B cell (primary cell): ENCODE data around the gene TMEM185B. TPM values are rescaled to one million over a fixed set of nuclear protein-coding genes. Genes with fewer than 3 reads are reported as not detected.

Experiments
- ATAC-seq: fragments of 200-7000 bp; cut with Tn5 transposase; one replicate; pipeline ENCODE4 v1.10.0; 2021; ENCODE audit warnings: low read depth, mild to moderate bottlenecking, moderate number of reproducible peaks, moderate library complexity
- CTCF ChIA-PET: fragments of 350-600 bp; sonication (Branson Sonifier 250); formaldehyde crosslinking; loops from one replicate; lab custom pipeline; 2021; ENCODE audit warnings: antibody characterized with exemption, inconsistent platforms; lab: Charles Lee
- POLR2A ChIA-PET: fragments of 350-600 bp; sonication (Branson Sonifier 250); formaldehyde crosslinking; loops from one replicate; lab custom pipeline; 2021; ENCODE audit warnings: antibody characterized with exemption; lab: Charles Lee
- DNase-seq: peaks from one replicate; pipeline ENCODE4 v3.0.0; 2013
- H2AFZ ChIP-seq: 2 replicates; pipeline ENCODE4 v1.6.1; 2012; ENCODE audit warnings: mild to moderate bottlenecking, low read depth, low read length; ENCODE audit not compliant: insufficient read depth, poor library complexity, severe bottlenecking
- H3K27ac ChIP-seq, 2 donors: 1 replicate in 1 of 2; 2 replicates in 1 of 2; pipeline ENCODE4 v1.5.1; 2012 to 2013; ENCODE audit warnings: low read length in 2 of 2, mild to moderate bottlenecking in 2 of 2, moderate library complexity in 1 of 2
- H3K27me3 ChIP-seq, 4 experiments: fragments of 200-600 bp in 1 of 4; sonication (generic) in 1 of 4; replicated peaks in 1 of 4; 1 replicate in 2 of 4; 2 replicates in 2 of 4; pipeline versions ENCODE4 v1.6.1 to v1.7.0; 2013 to 2016; ENCODE audit warnings: low read length in 3 of 4, mild to moderate bottlenecking in 2 of 4, mixed read lengths in 1 of 4, moderate library complexity in 1 of 4; ENCODE audit not compliant: insufficient read depth in 4 of 4, control insufficient read depth in 3 of 4; ENCODE audit errors: control extremely low read depth in 1 of 4
- H3K36me3 ChIP-seq, 2 experiments: replicated peaks in 1 of 2; 1 replicate in 1 of 2; 2 replicates in 1 of 2; pipeline versions ENCODE4 v1.6.1 to v1.7.1; 2013; ENCODE audit warnings: low read length in 1 of 2; ENCODE audit not compliant: insufficient read depth in 2 of 2, control insufficient read depth in 1 of 2; ENCODE audit errors: control extremely low read depth in 1 of 2, extremely low read depth in 1 of 2
- H3K4me1 ChIP-seq, 2 donors: fragments of 200-600 bp in 1 of 2; sonication (generic) in 1 of 2; 1 replicate in 1 of 2; 2 replicates in 1 of 2; pipeline versions ENCODE4 v1.5.1 to v1.6.1; 2013 to 2017; ENCODE audit warnings: low read length in 2 of 2; ENCODE audit not compliant: control insufficient read depth in 2 of 2, insufficient read depth in 2 of 2
- H3K4me2 ChIP-seq: replicated peaks from 2 replicates; pipeline ENCODE3; 2012; ENCODE audit warnings: mild to moderate bottlenecking, low read depth, low read length; ENCODE audit not compliant: poor library complexity, severe bottlenecking
- H3K4me3 ChIP-seq, 5 experiments: fragments of 200-600 bp in 1 of 5; sonication (generic) in 1 of 5; 1 replicate in 3 of 5; 2 replicates in 2 of 5; pipeline versions ENCODE4 v1.5.1 to v1.7.0; 2011 to 2016; ENCODE audit warnings: low read length in 4 of 5, mild to moderate bottlenecking in 4 of 5, low read depth in 2 of 5, control low read depth in 1 of 5, moderate library complexity in 1 of 5; ENCODE audit not compliant: insufficient read depth in 1 of 5; ENCODE audit errors: control extremely low read depth in 1 of 5, extremely low read depth in 1 of 5
- H3K79me2 ChIP-seq: fragments of 200-600 bp; sonication (generic); one replicate; pipeline ENCODE4 v1.6.0; 2016; ENCODE audit warnings: low read length; ENCODE audit not compliant: control insufficient read depth, insufficient read depth
- H3K9ac ChIP-seq: fragments of 200-600 bp; sonication (generic); 2 replicates; pipeline ENCODE4 v1.6.1; 2017; ENCODE audit warnings: mild to moderate bottlenecking, low read length, moderate library complexity
- H3K9me3 ChIP-seq, 3 donors: one replicate each; pipeline versions ENCODE4 v1.6.1 to v1.7.1; 2013; ENCODE audit warnings: low read length in 2 of 3; ENCODE audit not compliant: control insufficient read depth in 2 of 3, insufficient read depth in 1 of 3; ENCODE audit errors: control extremely low read depth in 1 of 3
- H4K20me1 ChIP-seq: 2 replicates; pipeline ENCODE4 v1.6.0; 2012; ENCODE audit warnings: mild to moderate bottlenecking, low read length; ENCODE audit not compliant: insufficient read depth, control insufficient read depth, poor library complexity, severe bottlenecking
- H3K27ac Mint-ChIP-seq: one replicate; pipeline ENCODE4 v1.8.0; 2021; ENCODE audit warnings: mixed read lengths
- H3K27me3 Mint-ChIP-seq: one replicate; pipeline ENCODE4 v1.8.0; 2021; ENCODE audit warnings: mixed read lengths
- H3K4me1 Mint-ChIP-seq: one replicate; pipeline ENCODE4 v1.8.0; 2021; ENCODE audit warnings: mixed read lengths
- H3K4me3 Mint-ChIP-seq: one replicate; pipeline ENCODE4 v1.8.0; 2021; ENCODE audit warnings: mixed read lengths
- H3K9me3 Mint-ChIP-seq: one replicate; pipeline ENCODE4 v1.8.0; 2022; ENCODE audit warnings: mixed read lengths; ENCODE audit not compliant: insufficient read depth
- EZH2 ChIP-seq: IDR thresholded peaks from 2 replicates; pipeline ENCODE4 v1.6.1; 2012; ENCODE audit warnings: borderline replicate concordance, low read depth, mild to moderate bottlenecking, moderate library complexity, low read length; ENCODE audit not compliant: insufficient read depth, poor library complexity, severe bottlenecking
- WGBS: methylation state at CpG from one replicate; pipeline ENCODE4 v1.1.5; 2013; ENCODE audit warnings: missing lambda C conversion rate; ENCODE audit not compliant: insufficient coverage; 5-methylcytosine and 5-hydroxymethylcytosine counted together
- intact Hi-C: fragments of 100-400 bp; cut with micrococcal nuclease; formaldehyde crosslinking; loops from one replicate; pipeline ENCODE4 v1.10.0; 2022
- polyA plus RNA-seq: library from polyadenylated mRNA; depleted of rRNA; stranded (reverse); fragments of >200 nt; gene quantifications from 2 replicates; pipeline ENCODE4 v1.2.3, GENCODE V29; 2012
- total RNA-seq, 2 donors: library from RNA; stranded (reverse); fragments of 120-200 nt in 1 of 2; gene quantifications; 1 replicate in 1 of 2; 2 replicates in 1 of 2; pipeline versions ENCODE4 v1.2.3 to v1.2.4, GENCODE V29; 2013 to 2022
- TF ChIP-seq, protein P1 (sequence below): fragments of 200-600 bp; IDR thresholded peaks from one replicate; pipeline ENCODE4 v1.8.0; 2022; ENCODE audit warnings: antibody characterized with exemption, mild to moderate bottlenecking

TMEM185B gene
- total and polyA plus RNA-seq, 2 donors (not counting 1 experiment from before 2014, with no cell fraction given) = 29.6 to 36.4 TPM

DNA sequence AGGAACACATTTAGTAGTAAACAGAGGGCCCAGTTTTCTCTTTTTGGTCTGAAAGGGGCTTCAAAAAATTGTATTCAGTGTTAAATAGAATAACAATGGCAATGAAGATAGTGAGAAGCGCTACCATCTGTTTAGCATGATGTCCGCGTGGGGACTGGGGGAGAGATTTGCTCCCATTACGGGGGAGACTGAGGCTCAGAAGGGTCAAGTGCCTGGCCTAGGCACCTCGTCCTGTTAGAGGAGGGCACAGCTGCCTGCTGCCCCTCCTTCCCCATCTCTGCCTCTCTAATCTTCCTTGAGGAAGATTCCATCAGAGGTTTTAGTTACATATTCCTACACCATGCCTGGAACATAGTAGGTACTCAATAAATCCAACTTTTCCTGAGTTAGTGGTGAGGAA lies 10.1 kb upstream of the TMEM185B start:
- POLR2A ChIA-PET = interaction anchor here (0.7 to 2.4 kb wide), 3 partner anchors 17 to 221 kb away, joined by 3 to 13 read pairs (median 3); partner anchors contain the start of genes EPB41L5 and RALB

More for the DNA sequence above, 10.1 kb upstream of the TMEM185B start:
- Mint-ChIP-seq H3K4me1 (peaks cover 43% of the 10 kb centered on the region), H3K9me3 (no peaks in the 10 kb centered on the region), H3K27me3 (no peaks in the 10 kb centered on the region), H3K4me3 (peak overlapping the region; percentile 91), H3K27ac (peak overlapping the region; percentile 92)
- H2AFZ ChIP-seq = peak overlapping the region; percentile 84
- no peak for TF ChIP-seq EZH2
- TF ChIP-seq, protein P1, sequence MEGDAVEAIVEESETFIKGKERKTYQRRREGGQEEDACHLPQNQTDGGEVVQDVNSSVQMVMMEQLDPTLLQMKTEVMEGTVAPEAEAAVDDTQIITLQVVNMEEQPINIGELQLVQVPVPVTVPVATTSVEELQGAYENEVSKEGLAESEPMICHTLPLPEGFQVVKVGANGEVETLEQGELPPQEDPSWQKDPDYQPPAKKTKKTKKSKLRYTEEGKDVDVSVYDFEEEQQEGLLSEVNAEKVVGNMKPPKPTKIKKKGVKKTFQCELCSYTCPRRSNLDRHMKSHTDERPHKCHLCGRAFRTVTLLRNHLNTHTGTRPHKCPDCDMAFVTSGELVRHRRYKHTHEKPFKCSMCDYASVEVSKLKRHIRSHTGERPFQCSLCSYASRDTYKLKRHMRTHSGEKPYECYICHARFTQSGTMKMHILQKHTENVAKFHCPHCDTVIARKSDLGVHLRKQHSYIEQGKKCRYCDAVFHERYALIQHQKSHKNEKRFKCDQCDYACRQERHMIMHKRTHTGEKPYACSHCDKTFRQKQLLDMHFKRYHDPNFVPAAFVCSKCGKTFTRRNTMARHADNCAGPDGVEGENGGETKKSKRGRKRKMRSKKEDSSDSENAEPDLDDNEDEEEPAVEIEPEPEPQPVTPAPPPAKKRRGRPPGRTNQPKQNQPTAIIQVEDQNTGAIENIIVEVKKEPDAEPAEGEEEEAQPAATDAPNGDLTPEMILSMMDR = no peak
- H3K9ac ChIP-seq = peak overlapping the region; percentile 67
- peak overlapping the region; percentile 57 to 87 for H3K27ac ChIP-seq
- ATAC-seq = no peak
- no peaks in the 10 kb centered on the region for H3K9me3 ChIP-seq
- no peak overlapping the region for H3K4me3 ChIP-seq
- no peaks in the 10 kb centered on the region for H3K36me3 ChIP-seq
- peak overlapping the region; percentile 85 for H3K4me2 ChIP-seq
- H3K79me2 ChIP-seq = peaks cover 22% of the 10 kb centered on the region
- H4K20me1 ChIP-seq = no peaks in the 10 kb centered on the region
- DNase-seq = no peak
- 96% methylated on average over 4 of the region's 5 CpGs for WGBS
- H3K4me1 ChIP-seq = peaks cover 26 to 37% of the 10 kb centered on the region in 2 donors
- H3K27me3 ChIP-seq = no peaks in the 10 kb centered on the region
- intact Hi-C loops = no loop called here
- CTCF ChIA-PET = interaction anchor here (0.9 to 3.6 kb wide), 4 partner anchors 19 to 80 kb away, joined by 3 to 19 read pairs (median 7); partner anchors contain the start of gene RALB
